GM12801 (cell line): ENCODE measurements around the gene NUP214.

Experiments used
- TF ChIP-seq, protein P1 (sequence below): IDR thresholded peaks from one replicate; pipeline ENCODE4 v1.5.1; 2011; ENCODE audit warnings: control low read depth; ENCODE audit not compliant: insufficient read length; ENCODE audit errors: extremely low read depth

Gene NUP214

DNA sequence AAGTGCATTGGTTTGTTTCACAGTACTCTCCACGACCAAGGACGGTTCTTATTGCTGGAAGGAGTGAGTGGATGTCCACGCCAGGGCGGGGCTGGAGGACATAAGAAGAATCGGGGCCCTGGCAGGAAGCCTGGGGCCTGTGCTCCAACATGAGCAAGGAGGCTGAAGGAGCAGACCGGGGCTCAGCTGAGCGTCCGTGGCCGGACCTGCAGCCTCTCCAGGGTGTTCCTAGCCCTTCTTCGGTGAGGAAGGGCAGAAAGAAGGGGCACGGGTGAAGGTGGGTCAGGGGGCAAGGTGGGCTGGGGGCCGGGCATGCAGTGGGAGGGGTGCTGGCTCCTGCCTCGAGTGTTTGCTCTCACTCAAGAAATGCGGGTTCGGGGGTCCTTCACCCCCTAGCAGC lies 132.8 kb downstream of the NUP214 start:
- TF ChIP-seq, protein P1, sequence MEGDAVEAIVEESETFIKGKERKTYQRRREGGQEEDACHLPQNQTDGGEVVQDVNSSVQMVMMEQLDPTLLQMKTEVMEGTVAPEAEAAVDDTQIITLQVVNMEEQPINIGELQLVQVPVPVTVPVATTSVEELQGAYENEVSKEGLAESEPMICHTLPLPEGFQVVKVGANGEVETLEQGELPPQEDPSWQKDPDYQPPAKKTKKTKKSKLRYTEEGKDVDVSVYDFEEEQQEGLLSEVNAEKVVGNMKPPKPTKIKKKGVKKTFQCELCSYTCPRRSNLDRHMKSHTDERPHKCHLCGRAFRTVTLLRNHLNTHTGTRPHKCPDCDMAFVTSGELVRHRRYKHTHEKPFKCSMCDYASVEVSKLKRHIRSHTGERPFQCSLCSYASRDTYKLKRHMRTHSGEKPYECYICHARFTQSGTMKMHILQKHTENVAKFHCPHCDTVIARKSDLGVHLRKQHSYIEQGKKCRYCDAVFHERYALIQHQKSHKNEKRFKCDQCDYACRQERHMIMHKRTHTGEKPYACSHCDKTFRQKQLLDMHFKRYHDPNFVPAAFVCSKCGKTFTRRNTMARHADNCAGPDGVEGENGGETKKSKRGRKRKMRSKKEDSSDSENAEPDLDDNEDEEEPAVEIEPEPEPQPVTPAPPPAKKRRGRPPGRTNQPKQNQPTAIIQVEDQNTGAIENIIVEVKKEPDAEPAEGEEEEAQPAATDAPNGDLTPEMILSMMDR = no peak

- TF ChIP-seq, protein P1 = no peak
These were observed 133.5 kb downstream of the NUP214 start for GRCh38 chr9:131258698-131259431.

GRCh38 chr9:131259432-131259898 lies 134.1 kb downstream of the NUP214 start:
- TF ChIP-seq, protein P1 = no peak

DNA sequence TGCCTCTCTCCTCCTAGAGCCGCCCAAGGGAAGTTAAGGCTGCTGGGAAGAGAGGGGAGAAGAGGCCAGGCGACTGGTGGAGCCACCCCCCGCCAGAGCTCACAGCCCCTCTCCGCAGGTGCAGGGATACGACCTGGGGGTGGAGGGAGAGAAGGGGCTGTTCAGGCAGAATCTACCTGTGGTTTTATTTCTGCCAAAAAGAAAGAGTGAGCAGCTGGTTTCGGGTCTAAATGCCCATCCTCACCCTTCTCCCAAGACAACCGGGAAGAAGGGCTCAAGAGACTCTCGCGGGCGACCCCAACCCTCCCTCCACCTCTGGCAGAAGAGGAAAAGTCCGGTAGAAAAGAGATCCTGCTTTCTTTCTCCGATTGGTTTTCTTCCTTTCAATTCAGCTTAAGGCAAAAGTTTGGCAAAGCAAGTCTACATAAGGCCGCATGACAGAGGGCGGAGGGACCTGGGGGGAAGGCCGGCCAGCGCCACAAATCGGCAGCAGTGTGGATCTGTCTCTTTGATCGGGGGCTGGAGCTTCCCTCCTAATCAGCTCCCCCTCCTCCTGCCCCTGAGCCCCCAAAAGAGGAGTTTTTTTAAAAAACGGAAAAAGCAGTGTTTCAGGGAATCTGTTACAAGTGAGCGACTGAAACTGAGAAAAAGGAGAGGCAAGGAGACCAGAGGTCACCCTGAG lies 134.7 kb downstream of the NUP214 start:
- TF ChIP-seq, protein P1 = no peak

DNA sequence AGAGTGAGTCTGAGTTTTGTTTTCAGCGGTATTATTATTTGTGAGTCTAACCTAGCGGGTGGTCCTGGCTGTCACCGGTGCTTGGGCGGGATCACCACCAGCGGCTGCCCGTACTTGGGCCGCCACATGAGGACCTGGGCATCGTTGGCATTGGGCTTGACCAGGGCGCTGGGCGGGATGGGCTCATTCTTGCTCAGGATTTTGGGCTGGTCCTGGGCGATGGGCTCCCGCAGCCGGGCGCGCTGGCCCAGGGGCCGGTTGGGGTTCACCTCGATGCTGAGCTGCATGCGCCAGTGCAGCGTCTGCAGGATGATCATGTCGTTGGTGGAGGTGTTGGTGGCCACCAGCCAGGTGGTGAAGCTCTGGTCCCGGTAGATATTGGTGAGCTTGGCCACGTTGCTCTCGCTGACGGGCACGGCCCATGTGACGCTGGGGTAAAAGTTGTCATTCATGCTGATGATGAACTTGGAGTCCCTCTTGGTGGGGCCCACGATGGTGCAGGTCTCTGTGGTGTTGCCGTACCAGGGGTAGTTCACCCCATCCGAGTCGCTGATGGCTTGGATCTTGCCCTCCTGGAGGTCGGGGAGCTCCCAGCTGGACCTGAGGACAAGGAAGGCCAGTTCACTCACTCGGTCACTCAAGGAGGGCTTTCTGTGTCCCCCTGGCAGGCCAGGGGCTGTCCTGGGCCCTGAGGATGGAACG lies 135.5 kb downstream of the NUP214 start:
- TF ChIP-seq, protein P1 = no peak

GRCh38 chr9:131262327-131263032 lies 137.1 kb downstream of the NUP214 start:
- TF ChIP-seq, protein P1 = no peak

- TF ChIP-seq, protein P1 = no peak
These were observed 138.3 kb downstream of the NUP214 start for GRCh38 chr9:131263701-131264100.
